Hematopoietic multipotent progenitor cell treated with erythropoietin and hydrocortisone succinate and interleukin-3 and kit ligand, for 6 days (in vitro differentiated cells): Measurements from ENCODE around the gene CHRDL2.
"Not testable (repeated sequence)": the region's sequence is repeated elsewhere in the genome, so short reads cannot be mapped to it uniquely, and the experiment has no call there.

Experiments used
- DNase-seq: peaks from one replicate; pipeline ENCODE4 v3.0.0-alpha.2; 2015

The CHRDL2 gene

DNA sequence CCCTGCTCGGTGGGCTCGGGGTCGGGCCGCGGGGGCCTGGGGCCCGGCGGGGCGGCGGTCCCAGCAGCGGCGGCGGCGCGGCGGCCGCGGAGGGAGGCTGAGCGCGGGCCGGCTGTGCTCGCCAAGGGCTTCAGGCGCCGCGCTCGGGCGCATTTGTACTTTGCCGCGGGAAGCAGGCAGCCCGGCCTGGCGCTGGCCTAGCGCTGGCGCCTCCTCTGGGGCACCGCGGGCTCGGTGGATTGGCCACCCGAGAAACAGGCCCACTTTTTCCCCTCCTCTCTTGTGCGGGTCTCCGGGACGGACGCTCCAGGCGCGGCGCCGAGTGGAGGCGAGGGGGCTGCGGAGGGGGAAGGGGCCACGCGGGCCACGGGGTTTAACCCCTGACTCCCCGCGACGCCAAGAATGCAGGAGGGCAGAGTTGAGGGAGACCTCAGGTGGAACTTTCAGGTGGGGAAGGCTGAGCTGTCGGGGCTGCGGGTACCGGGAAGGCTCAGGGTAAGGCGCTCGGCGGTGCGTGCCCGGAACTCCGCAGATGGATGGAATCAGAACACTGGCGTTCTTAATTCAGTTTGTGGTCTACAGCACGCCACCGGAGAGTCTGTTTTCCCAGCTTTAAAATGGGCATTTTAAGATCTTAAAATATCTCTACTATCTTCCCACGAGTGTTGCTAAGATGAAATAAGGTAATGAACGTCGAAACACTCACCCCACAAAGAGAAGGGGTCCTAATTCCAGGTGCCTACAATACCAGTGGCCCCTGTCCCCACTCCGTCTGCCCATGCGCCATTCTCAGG lies at the start of gene CHRDL2:
CHRDL2 (minus strand) TSS at position 126 of the 794 bp plus-strand sequence. CDS start 538 bp downstream, outside the sequence.
- peak; percentile 21 for DNase-seq

DNA sequence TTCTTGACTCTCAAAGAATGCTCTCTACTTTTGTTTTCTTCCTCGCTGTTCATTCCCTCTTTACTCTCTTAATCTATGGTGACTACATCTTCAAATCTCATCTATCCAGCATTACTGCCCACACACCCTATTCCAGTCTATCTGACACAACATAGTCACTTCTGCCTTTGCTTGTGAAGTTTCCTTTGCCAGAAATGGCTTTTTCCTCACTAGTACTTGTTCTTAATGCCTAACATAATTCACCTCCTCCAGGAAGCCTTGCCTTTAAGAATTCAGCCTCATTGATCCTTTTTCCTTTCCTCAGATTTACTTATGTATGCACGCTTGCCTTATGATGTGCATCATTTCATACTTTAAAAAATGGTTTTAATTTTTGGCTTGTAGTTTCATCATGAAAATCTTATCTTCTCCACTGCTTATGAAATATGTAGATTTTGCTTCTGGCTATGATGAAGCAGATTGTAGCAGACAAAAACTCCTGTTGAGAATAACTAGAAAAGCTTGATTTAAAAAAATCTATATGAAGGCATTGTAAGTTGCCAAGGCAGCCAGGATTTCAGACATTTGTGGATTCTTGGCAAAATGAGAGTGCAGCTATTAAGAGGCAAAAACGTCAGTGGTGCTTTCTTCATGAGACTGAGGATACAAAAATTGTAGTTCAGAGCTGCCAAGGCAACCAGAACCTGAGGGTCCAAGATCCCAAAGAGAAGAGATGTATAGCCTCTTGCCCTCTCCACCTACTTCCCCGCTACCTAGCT lies 49.2 kb upstream of the CHRDL2 start:
- no peak for DNase-seq

DNA sequence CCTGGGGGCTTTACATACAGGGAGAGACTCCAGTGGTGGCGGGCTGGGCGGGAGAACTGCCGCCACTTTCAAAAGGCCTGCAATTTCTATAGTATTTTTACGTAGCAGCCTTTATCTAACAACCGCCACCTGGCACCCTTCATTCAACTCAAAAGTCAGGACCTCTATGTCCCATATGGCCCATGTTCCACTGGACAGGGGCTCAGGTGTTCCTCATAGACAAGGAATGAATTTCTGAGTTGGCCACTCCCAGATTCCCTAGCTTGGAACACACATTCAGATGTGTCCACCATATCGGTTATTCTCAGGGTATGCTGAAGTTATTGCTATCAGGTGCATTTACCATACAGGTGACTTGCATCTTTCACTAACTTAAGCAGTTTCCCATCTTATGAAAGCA lies 47.4 kb upstream of the CHRDL2 start:
- no peak for DNase-seq

GRCh38 chr11:74777877-74778276 lies 46.7 kb upstream of the CHRDL2 start:
- DNase-seq = no peak

- DNase-seq = peak; percentile 19
These were observed 45.8 kb upstream of the CHRDL2 start for GRCh38 chr11:74777038-74777437.

DNA sequence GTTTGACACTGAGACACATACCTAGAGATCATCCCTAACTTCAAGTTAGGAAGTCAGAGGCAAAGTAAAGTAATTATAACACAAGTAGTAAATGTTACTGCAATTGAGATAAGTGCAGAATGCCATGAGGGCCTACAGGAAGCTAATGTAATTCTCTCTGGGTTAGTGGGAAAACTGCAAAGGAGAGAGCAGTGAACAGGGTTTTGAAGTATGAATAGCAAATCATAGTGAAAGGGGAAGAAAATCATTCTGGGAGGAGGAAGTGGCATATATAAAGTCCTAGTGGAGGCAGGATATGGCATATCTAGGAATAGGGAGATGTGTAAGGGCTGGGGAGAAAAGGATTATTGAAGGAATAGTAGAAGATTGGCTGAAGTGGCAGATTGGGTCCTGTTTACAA lies 45.3 kb upstream of the CHRDL2 start:
- DNase-seq = no peak

- no peak for DNase-seq
These were observed 44.5 kb upstream of the CHRDL2 start for GRCh38 chr11:74775762-74776161.

DNA sequence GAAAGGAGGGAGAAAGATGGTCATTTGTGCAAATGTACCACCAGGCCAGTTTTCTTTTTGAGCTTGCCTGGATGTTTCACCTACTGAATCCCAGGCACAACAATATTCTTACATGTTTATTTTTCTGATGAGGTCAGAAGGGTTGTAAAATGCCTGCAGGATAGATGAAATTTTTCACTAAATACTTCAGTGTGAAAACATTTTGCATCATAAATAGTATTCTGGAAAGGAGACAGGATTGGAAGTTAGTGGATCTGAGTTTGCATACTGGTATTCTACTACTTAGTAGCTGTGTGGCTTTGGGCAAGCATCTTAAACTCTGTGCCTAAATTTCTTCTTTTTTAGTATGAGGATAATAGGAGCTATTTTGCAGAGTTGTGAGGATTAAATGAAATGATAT lies 42.2 kb upstream of the CHRDL2 start:
- DNase-seq = no peak

- no peak for DNase-seq
These were observed 39.9 kb upstream of the CHRDL2 start for GRCh38 chr11:74771139-74771538.

GRCh38 chr11:74770456-74770855 lies 39.2 kb upstream of the CHRDL2 start:
- peak; percentile 36 for DNase-seq

- no peak for DNase-seq
These were observed 38.0 kb upstream of the CHRDL2 start for GRCh38 chr11:74769055-74769707.

- DNase-seq = not testable (repeated sequence)
These were observed 37.0 kb upstream of the CHRDL2 start for GRCh38 chr11:74768172-74768651.

- no peak for DNase-seq
These were observed 35.7 kb upstream of the CHRDL2 start for GRCh38 chr11:74766905-74767304.

DNA sequence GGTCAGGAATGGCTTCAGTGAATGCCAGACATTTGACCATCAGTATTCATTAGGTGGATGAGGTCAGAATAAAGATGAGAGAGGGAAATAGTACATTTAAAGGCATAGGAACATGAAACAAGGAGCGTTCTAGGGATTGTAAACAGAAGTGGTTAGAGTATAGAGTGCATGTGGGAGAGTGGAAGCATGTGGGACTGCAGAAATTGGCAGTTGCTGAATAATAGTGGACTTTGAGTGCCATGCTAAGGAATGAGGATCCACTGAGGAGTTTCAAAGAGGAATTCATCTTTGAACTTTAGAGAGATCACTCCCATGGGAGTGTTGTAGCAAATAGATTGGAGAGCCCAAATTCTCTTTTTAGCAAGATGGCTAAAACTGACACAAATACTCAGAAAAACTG lies 25.3 kb upstream of the CHRDL2 start:
- no peak for DNase-seq

DNA sequence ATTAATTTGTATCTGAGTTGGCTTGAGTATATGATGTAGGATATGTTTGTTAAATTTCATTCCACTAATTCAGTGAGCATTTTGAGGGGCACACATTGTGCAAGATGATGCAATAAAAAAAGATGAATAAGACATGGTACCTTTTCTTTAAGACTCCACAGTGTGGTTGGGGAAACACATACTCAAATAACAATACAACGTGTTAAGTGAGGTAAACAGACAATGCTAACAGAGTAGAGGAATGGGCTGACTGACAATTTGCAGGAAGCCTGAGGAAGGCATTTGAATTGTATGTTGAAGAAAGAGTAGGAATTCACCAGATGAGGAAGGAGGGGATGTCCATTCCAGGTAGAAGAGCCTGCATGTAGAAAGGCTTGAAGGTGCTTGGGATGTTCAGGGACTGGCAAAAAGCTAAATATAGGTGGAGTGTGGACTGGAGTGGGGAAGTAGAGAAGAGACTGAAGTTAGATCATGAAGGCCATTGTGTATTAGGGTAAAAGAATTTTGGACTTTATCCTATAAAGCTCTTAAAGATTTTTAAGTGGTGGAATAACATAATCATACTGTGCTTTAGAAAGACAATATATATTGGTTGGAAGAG lies 24.3 kb upstream of the CHRDL2 start:
- DNase-seq = no peak

- DNase-seq = no peak
These were observed 23.5 kb upstream of the CHRDL2 start for GRCh38 chr11:74754507-74755252.

- DNase-seq = no peak
These were observed 20.1 kb upstream of the CHRDL2 start for GRCh38 chr11:74751303-74751702.

GRCh38 chr11:74750598-74750997 lies 19.4 kb upstream of the CHRDL2 start:
- not testable (repeated sequence) for DNase-seq

DNA sequence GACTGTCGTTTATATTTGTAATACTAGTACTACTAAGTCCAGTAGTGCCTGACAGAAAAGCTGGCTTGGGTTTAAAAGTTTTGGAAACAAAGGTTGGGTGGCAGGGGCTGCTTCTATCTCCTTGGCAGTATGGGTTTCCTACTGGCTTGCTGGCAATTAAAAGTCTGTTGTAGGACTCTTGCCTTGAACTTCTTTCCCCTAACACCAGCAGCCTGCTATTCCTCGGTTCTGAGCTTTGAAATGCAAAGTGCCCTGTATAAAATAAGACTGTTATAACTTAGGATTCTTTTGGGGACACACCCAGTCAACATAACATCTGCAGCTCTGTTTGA lies 18.7 kb upstream of the CHRDL2 start:
- peak; percentile 33 for DNase-seq

GRCh38 chr11:74749127-74749964 lies 18.1 kb upstream of the CHRDL2 start:
- peak; percentile 63 for DNase-seq
